ENCODE data around the gene TMEM109.

GRCh38 chr11:60870276-60870675 is 43.7 kb upstream of the TMEM109 start:
- TF ChIP-seq CTCF (IDR thresholded peaks at IDR 0.05) (no peak), POLR2A (IDR thresholded peaks at IDR 0.05) (no peak)
